SK-N-SH (cell line): ENCODE results near the gene SCGB1C1. TPM values are rescaled to one million over a fixed set of nuclear protein-coding genes. Genes with fewer than 3 reads are reported as not detected.

Source experiments
- CTCF ChIA-PET: fragments of 300-600, 350-600 bp; formaldehyde crosslinking; extraction: SDS; loops from one replicate; lab custom pipeline; 2021; lab: Yijun Ruan, JAX
- POLR2A ChIA-PET: fragments of 350-600 bp; sonication (Branson Sonifier 250); formaldehyde crosslinking; extraction: SDS; loops from one replicate; lab custom pipeline; 2020; ENCODE audit warnings: antibody characterized with exemption, inconsistent platforms; lab: Yijun Ruan, JAX
- DNase-seq: peaks from one replicate; pipeline ENCODE4 v3.0.0; 2012
- H2AFZ ChIP-seq: fragments of 200-600 bp; sonication (generic); 2 replicates; pipeline ENCODE4 v1.8.1; 2016; ENCODE audit warnings: antibody characterized with exemption, mild to moderate bottlenecking, low read depth
- H3F3A ChIP-seq: fragments of 200-600 bp; sonication (generic); replicated peaks from 2 replicates; pipeline ENCODE3; 2016; ENCODE audit warnings: antibody characterized with exemption, mild to moderate bottlenecking; ENCODE audit not compliant: insufficient read depth
- H3K27ac ChIP-seq, 2 experiments: fragments of 200-500 bp in 1 of 2; fragments of 200-600 bp in 1 of 2; sonication (Bioruptor generic) in 1 of 2; sonication (generic), shearing (Covaris generic) in 1 of 2; 2 replicates each; pipeline versions ENCODE4 v1.5.1 to v1.6.1; 2014 to 2016; ENCODE audit warnings: low read depth in 2 of 2, inconsistent platforms in 1 of 2, low read length in 1 of 2, mild to moderate bottlenecking in 1 of 2, mixed read lengths in 1 of 2
- H3K27me3 ChIP-seq: fragments of 200-600 bp; sonication (generic), shearing (Covaris generic); 2 replicates; pipeline ENCODE4 v1.6.1; 2016; ENCODE audit warnings: mixed run types; ENCODE audit not compliant: insufficient read depth
- H3K36me3 ChIP-seq, 2 experiments: fragments of 200-500 bp in 1 of 2; fragments of 200-600 bp in 1 of 2; sonication (Bioruptor generic) in 1 of 2; sonication (generic) in 1 of 2; replicated peaks in 1 of 2; 2 replicates each; pipeline versions ENCODE3 to v1.5.1; 2014 to 2016; ENCODE audit warnings: low read length in 1 of 2, mild to moderate bottlenecking in 1 of 2; ENCODE audit not compliant: insufficient read depth in 2 of 2, control insufficient read depth in 1 of 2
- H3K4me1 ChIP-seq, 2 experiments: fragments of 200-500 bp in 1 of 2; fragments of 200-600 bp in 1 of 2; sonication (Bioruptor generic) in 1 of 2; sonication (generic), shearing (Covaris generic) in 1 of 2; 2 replicates each; pipeline versions ENCODE4 v1.5.1 to v1.6.1; 2014 to 2016; ENCODE audit warnings: low read depth in 1 of 2, low read length in 1 of 2, mixed run types in 1 of 2; ENCODE audit not compliant: insufficient read depth in 2 of 2, control insufficient read depth in 1 of 2
- H3K4me2 ChIP-seq: fragments of 200-600 bp; sonication (generic), shearing (Covaris generic); 2 replicates; pipeline ENCODE4 v1.6.1; 2017; ENCODE audit warnings: mixed run types
- H3K4me3 ChIP-seq, 2 experiments: fragments of 200-500 bp in 1 of 2; fragments of 200-600 bp in 1 of 2; sonication (Bioruptor generic) in 1 of 2; sonication (generic), shearing (Covaris generic) in 1 of 2; 2 replicates each; pipeline versions ENCODE4 v1.5.1 to v1.8.1; 2014 to 2016; ENCODE audit warnings: low read depth in 2 of 2, inconsistent platforms in 1 of 2, low read length in 1 of 2, mild to moderate bottlenecking in 1 of 2, mixed read lengths in 1 of 2, moderate library complexity in 1 of 2
- H3K79me2 ChIP-seq: fragments of 200-600 bp; sonication (generic); 2 replicates; pipeline ENCODE4 v1.8.1; 2017; ENCODE audit warnings: mild to moderate bottlenecking; ENCODE audit not compliant: insufficient read depth
- H3K9ac ChIP-seq: fragments of 200-600 bp; sonication (generic); 2 replicates; pipeline ENCODE4 v1.6.1; 2017; ENCODE audit warnings: mixed run types
- H3K9me2 ChIP-seq: fragments of 200-600 bp; sonication (generic); 2 replicates; pipeline ENCODE4 v1.6.1; 2017; ENCODE audit warnings: mixed run types
- H3K9me3 ChIP-seq: fragments of 200-600 bp; sonication (generic); 2 replicates; pipeline ENCODE4 v1.6.1; 2017; ENCODE audit warnings: mixed run types, mild to moderate bottlenecking, moderate library complexity
- H4K20me1 ChIP-seq: fragments of 200-600 bp; sonication (generic); 2 replicates; pipeline ENCODE4 v1.6.1; 2017; ENCODE audit warnings: mild to moderate bottlenecking, mixed run types; ENCODE audit not compliant: insufficient read depth
- ELF1 ChIP-seq: IDR thresholded peaks from 2 replicates; pipeline ENCODE4 v1.4.0; 2012
- FOSL2 ChIP-seq: IDR thresholded peaks from 2 replicates; pipeline ENCODE4 v1.4.0; 2012; ENCODE audit warnings: low read depth, mild to moderate bottlenecking, moderate library complexity, borderline replicate concordance
- FOXJ3 ChIP-seq: sonication (generic); formaldehyde crosslinking; IDR thresholded peaks from 2 replicates; pipeline ENCODE4 v1.5.1; 2020; ENCODE audit warnings: mild to moderate bottlenecking, missing genetic modification reagents
- GATA2 ChIP-seq: sonication (generic); formaldehyde crosslinking; IDR thresholded peaks from 2 replicates; pipeline ENCODE4 v1.5.0; 2020; ENCODE audit warnings: mild to moderate bottlenecking, missing genetic modification reagents
- MXI1 ChIP-seq: IDR thresholded peaks from 2 replicates; pipeline ENCODE4 v1.6.1; 2012; ENCODE audit warnings: mild to moderate bottlenecking, low read depth, low read length, improper control_type of control experiment
- NRF1 ChIP-seq: IDR thresholded peaks from 2 replicates; pipeline ENCODE4 v1.6.1; 2012; ENCODE audit warnings: low read depth, mild to moderate bottlenecking, low read length
- POLR2AphosphoS5 ChIP-seq: IDR thresholded peaks from 2 replicates; pipeline ENCODE4 v1.6.1; 2012; ENCODE audit warnings: low read depth, low read length
- SMC3 ChIP-seq: IDR thresholded peaks from 2 replicates; pipeline ENCODE4 v1.6.1; 2012; ENCODE audit warnings: low read depth, low read length, improper control_type of control experiment
- YY1 ChIP-seq: IDR thresholded peaks from 2 replicates; pipeline ENCODE4 v1.4.0; 2012; ENCODE audit warnings: low read depth, mild to moderate bottlenecking
- WGBS: methylation state at CpG from one replicate; pipeline ENCODE4 v1.1.6; 2017; ENCODE audit warnings: low lambda C conversion rate; 5-methylcytosine and 5-hydroxymethylcytosine counted together
- polyA plus RNA-seq, 3 experiments: library from polyadenylated mRNA; depleted of rRNA; stranded (reverse); fragments of >200 nt; gene quantifications; 2 replicates each; pipeline ENCODE4 v1.2.3, GENCODE V29; 2012
- TF ChIP-seq, protein P1 (sequence below): fragments of 150-350 bp; IDR thresholded peaks from 2 replicates; pipeline ENCODE4 v1.6.1; 2016; ENCODE audit warnings: mild to moderate bottlenecking, low read depth, low read length
- TF ChIP-seq, protein P2 (sequence below): IDR thresholded peaks from 2 replicates; pipeline ENCODE4 v1.4.0; 2012; ENCODE audit warnings: low read depth, borderline replicate concordance
- TF ChIP-seq, protein P3 (sequence below): IDR thresholded peaks from 2 replicates; pipeline ENCODE4 v1.4.0; 2012; ENCODE audit warnings: low read depth
- TF ChIP-seq, protein P4 (sequence below): IDR thresholded peaks from 2 replicates; pipeline ENCODE4; 2012
- TF ChIP-seq, protein P5 (sequence below): IDR thresholded peaks from 2 replicates; pipeline ENCODE4 v1.4.0; 2012; ENCODE audit warnings: low read depth, borderline replicate concordance

Gene SCGB1C1
- polyA plus RNA-seq, 1 of the 3 experiments (the other 2 are of a cell fraction) = not detected

DNA sequence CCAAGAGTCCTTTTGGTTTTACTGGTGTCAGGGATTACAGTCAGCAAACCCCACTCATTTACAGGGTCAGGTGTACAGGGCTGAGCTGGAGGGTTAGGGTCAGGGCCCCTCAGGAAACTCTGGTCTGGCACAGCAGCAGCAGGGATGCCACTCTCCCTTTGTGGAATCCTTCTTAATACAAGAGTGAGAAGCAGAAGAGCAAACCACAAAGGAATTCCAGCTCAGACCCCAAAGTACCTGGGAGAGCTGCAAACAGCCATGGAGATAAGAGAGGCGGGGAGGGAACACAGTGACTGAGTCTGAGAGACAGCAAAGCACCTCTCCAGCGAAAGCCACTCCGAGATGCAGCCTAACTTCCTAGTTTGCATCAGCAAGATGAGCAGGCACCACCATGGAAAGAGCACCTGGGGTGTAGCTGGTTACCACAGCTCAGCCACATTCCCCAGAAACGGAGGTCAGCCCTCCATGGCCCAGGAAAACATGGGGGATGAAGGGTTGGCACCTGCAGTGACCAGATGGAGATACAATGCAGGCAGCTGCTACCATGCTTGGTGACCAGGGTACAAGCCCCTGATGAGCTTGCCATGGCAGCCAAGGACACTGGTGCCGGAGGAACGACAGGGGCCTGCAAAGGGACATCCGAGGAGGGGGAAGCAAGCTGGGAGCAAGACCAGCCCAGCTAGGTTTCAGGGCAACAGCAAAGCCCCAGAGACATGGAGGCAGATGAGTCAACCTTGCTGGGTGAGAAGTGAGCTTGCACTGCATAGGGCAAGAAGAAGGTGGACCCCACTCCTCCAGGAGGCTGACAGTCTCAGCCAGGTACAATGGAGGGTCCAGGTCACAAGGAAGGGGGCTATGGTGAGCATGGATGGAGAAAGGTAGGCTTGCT is 10.4 kb downstream of the SCGB1C1 start:
- H3K9me2 ChIP-seq = no peaks in the 10 kb centered on the region
- TF ChIP-seq ELF1 = no peak
- 0 out of 2 replicates have a peak, but pooled peaks have one; percentile 15 for TF ChIP-seq POLR2AphosphoS5
- peaks cover 8% of the 10 kb centered on the region for H3F3A ChIP-seq
- peaks cover 40% of the 10 kb centered on the region for H4K20me1 ChIP-seq
- 90% methylated on average over 3 of the region's 7 CpGs for WGBS
- ChIA-PET POLR2A (no interaction called here), CTCF (interaction anchor here (0.9 kb wide), 1 partner anchor 48 kb away, joined by 3 read pairs; no protein-coding TSS in a partner anchor)
- H3K9me3 ChIP-seq = no peaks in the 10 kb centered on the region
- no peak overlapping the region for H3K4me2 ChIP-seq
- H3K4me1 ChIP-seq = peaks cover 6 to 13% of the 10 kb centered on the region in 2 experiments; a peak in 2 of 4 replicates
- no peaks in the 10 kb centered on the region for H3K27me3 ChIP-seq
- H3K36me3 ChIP-seq = peaks cover 27 to 33% of the 10 kb centered on the region in 2 experiments
- H3K4me3 ChIP-seq = no peak overlapping the region
- no peak for DNase-seq
- no peak overlapping the region for H2AFZ ChIP-seq
- no peak overlapping the region for H3K9ac ChIP-seq
- H3K79me2 ChIP-seq = peaks cover 42% of the 10 kb centered on the region
- H3K27ac ChIP-seq = no peak overlapping the region

DNA sequence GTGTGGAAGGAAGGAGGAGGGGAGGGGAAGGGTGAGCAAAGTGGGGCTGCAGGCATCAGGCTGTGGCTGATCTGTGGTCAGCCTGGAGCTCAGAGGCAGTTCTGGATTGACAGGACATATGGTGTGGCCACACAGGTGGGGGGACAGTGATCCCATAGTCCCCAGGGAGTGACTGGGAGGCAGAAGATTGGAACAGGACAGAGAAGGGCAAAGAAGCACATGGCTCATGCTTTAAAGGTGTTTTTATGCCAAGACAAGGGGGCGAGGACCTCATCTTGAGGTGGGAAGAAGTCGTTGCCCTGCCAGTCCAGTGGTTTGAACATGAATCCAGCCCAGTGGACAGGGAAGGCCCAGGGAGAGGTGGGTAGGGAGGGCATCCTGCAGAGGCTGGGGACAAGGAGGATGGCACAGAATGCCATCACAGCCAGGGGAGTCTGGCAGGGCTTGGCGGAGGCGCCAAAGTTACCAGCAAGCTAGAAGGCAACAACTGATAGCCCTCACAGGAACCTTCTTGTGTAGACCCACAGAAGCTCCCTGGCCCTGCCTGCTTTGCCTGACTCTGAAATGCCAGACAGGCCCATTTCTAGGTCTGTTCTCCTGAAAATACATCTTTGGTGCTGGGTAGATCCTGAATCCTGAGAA is 11.2 kb downstream of the SCGB1C1 start:
- DNase-seq = no peak
- no peak overlapping the region for H2AFZ ChIP-seq
- no peak overlapping the region for H3K4me3 ChIP-seq
- peaks cover 8% of the 10 kb centered on the region for H3F3A ChIP-seq
- H3K4me1 ChIP-seq = peaks cover 6 to 13% of the 10 kb centered on the region in 2 experiments; a peak in 2 of 4 replicates
- no peaks in the 10 kb centered on the region for H3K9me2 ChIP-seq
- no peak overlapping the region for H3K27ac ChIP-seq
- no peak overlapping the region for H3K9ac ChIP-seq
- no peaks in the 10 kb centered on the region for H3K9me3 ChIP-seq
- CTCF ChIA-PET = interaction anchor here (0.9 to 1.1 kb wide), 2 partner anchors 47 to 244 kb away, joined by 3 read pairs; no protein-coding TSS in a partner anchor
- POLR2A ChIA-PET = no interaction called here
- TF ChIP-seq SMC3 = no peak
- TF ChIP-seq, protein P1, sequence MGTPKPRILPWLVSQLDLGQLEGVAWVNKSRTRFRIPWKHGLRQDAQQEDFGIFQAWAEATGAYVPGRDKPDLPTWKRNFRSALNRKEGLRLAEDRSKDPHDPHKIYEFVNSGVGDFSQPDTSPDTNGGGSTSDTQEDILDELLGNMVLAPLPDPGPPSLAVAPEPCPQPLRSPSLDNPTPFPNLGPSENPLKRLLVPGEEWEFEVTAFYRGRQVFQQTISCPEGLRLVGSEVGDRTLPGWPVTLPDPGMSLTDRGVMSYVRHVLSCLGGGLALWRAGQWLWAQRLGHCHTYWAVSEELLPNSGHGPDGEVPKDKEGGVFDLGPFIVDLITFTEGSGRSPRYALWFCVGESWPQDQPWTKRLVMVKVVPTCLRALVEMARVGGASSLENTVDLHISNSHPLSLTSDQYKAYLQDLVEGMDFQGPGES = no peak
- TF ChIP-seq, protein P2, sequence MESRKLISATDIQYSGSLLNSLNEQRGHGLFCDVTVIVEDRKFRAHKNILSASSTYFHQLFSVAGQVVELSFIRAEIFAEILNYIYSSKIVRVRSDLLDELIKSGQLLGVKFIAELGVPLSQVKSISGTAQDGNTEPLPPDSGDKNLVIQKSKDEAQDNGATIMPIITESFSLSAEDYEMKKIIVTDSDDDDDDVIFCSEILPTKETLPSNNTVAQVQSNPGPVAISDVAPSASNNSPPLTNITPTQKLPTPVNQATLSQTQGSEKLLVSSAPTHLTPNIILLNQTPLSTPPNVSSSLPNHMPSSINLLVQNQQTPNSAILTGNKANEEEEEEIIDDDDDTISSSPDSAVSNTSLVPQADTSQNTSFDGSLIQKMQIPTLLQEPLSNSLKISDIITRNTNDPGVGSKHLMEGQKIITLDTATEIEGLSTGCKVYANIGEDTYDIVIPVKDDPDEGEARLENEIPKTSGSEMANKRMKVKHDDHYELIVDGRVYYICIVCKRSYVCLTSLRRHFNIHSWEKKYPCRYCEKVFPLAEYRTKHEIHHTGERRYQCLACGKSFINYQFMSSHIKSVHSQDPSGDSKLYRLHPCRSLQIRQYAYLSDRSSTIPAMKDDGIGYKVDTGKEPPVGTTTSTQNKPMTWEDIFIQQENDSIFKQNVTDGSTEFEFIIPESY = no peak
- TF ChIP-seq, protein P3, sequence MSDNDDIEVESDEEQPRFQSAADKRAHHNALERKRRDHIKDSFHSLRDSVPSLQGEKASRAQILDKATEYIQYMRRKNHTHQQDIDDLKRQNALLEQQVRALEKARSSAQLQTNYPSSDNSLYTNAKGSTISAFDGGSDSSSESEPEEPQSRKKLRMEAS = no peak
- TF ChIP-seq, protein P4, sequence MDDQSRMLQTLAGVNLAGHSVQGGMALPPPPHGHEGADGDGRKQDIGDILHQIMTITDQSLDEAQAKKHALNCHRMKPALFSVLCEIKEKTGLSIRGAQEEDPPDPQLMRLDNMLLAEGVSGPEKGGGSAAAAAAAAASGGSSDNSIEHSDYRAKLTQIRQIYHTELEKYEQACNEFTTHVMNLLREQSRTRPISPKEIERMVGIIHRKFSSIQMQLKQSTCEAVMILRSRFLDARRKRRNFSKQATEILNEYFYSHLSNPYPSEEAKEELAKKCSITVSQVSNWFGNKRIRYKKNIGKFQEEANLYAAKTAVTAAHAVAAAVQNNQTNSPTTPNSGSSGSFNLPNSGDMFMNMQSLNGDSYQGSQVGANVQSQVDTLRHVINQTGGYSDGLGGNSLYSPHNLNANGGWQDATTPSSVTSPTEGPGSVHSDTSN = no peak
- no peak for TF ChIP-seq YY1
- TF ChIP-seq, protein P5, sequence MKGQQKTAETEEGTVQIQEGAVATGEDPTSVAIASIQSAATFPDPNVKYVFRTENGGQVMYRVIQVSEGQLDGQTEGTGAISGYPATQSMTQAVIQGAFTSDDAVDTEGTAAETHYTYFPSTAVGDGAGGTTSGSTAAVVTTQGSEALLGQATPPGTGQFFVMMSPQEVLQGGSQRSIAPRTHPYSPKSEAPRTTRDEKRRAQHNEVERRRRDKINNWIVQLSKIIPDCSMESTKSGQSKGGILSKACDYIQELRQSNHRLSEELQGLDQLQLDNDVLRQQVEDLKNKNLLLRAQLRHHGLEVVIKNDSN = no peak
- TF ChIP-seq NRF1 = no peak
- TF ChIP-seq GATA2 (CRISPR knock-in tag) = no peak
- TF ChIP-seq FOXJ3 = no peak
- TF ChIP-seq MXI1 = no peak
- TF ChIP-seq FOSL2 = no peak
- peaks cover 49% of the 10 kb centered on the region for H3K79me2 ChIP-seq
- H3K27me3 ChIP-seq = no peaks in the 10 kb centered on the region
- peaks cover 40% of the 10 kb centered on the region for H4K20me1 ChIP-seq
- 100% methylated on average over 2 of the region's 4 CpGs for WGBS
- H3K36me3 ChIP-seq = peaks cover 27 to 33% of the 10 kb centered on the region in 2 experiments
- H3K4me2 ChIP-seq = no peak overlapping the region
